ENCODE measurements around the gene NPC1L1. TPM values are rescaled to one million over a fixed set of nuclear protein-coding genes. Genes with fewer than 3 reads are reported as not detected.
"Not testable (repeated sequence)": the region's sequence is repeated elsewhere in the genome, so short reads cannot be mapped to it uniquely, and the experiment has no call there.

The NPC1L1 gene
- total RNA-seq, 2 donors from 2014 or later, result 0.52 TPM; not detected in 1

GRCh38 chr7:44561481-44561880 lies 20.4 kb upstream of the NPC1L1 start:
- WGBS, 2 donors, result 67 to 83% methylated on average over 6 of the region's 6 CpGs
- Histone ChIP-seq H3K27ac (no peak overlapping the region), H3K4me3 (no peak overlapping the region), H3K9me3 (no peaks in the 10 kb centered on the region), H3K4me1 (peaks cover 7% of the 10 kb centered on the region), H3K36me3 (replicated peaks in 1 of 2; ENCODE audit: insufficient read depth in 1 of 2, low read depth in 2 of 2) (peaks cover 0 to 3% of the 10 kb centered on the region in 2 donors), H3K27me3 (no peaks in the 10 kb centered on the region)
- TF ChIP-seq POLR2A (IDR thresholded peaks at IDR 0.05), result no peak
- TF ChIP-seq CTCF (IDR thresholded peaks at IDR 0.05), result no peak
- ATAC-seq, result no peak
- intact Hi-C loops (cut with DNase I), result loop anchor here (10.0 kb wide), 1 partner anchor 327 kb away; no protein-coding TSS in a partner anchor
- DNase-seq, result no peak

- Histone ChIP-seq H3K27ac (no peak overlapping the region), H3K36me3 (replicated peaks in 1 of 2; ENCODE audit: insufficient read depth in 1 of 2, low read depth in 2 of 2) (no peaks in the 10 kb centered on the region), H3K4me1 (peaks cover 7% of the 10 kb centered on the region), H3K27me3 (no peaks in the 10 kb centered on the region), H3K4me3 (no peak overlapping the region), H3K9me3 (no peaks in the 10 kb centered on the region)
- TF ChIP-seq POLR2A (IDR thresholded peaks at IDR 0.05) (no peak), CTCF (IDR thresholded peaks at IDR 0.05) (no peak)
- WGBS, 2 donors, result 69 to 85% methylated on average over 4 of the region's 4 CpGs
- intact Hi-C loops (cut with DNase I), result no loop called here
- ATAC-seq (no peak), DNase-seq (no peak)
Observed at GRCh38 chr7:44559485-44559884, 18.4 kb upstream of the NPC1L1 start.

GRCh38 chr7:44557485-44557884 lies 16.4 kb upstream of the NPC1L1 start:
- H3K4me3 ChIP-seq, result no peak overlapping the region
- H3K36me3 ChIP-seq (replicated peaks in 1 of 2; ENCODE audit: insufficient read depth in 1 of 2, low read depth in 2 of 2), result no peaks in the 10 kb centered on the region
- DNase-seq (no peak), ATAC-seq (no peak)
- no peak overlapping the region for H3K27ac ChIP-seq
- no peaks in the 10 kb centered on the region for H3K9me3 ChIP-seq
- H3K27me3 ChIP-seq, result no peaks in the 10 kb centered on the region
- 63 to 70% methylated on average over 2 of the region's 2 CpGs for WGBS, 2 donors
- TF ChIP-seq CTCF (IDR thresholded peaks at IDR 0.05) (no peak), POLR2A (IDR thresholded peaks at IDR 0.05) (no peak)
- intact Hi-C loops (cut with DNase I), result no loop called here
- H3K4me1 ChIP-seq, result peaks cover 6% of the 10 kb centered on the region

GRCh38 chr7:44555350-44555749 lies 14.2 kb upstream of the NPC1L1 start:
- Histone ChIP-seq H3K4me1 (no peaks in the 10 kb centered on the region), H3K4me3 (no peak overlapping the region), H3K27me3 (no peaks in the 10 kb centered on the region), H3K9me3 (no peaks in the 10 kb centered on the region), H3K27ac (no peak overlapping the region), H3K36me3 (replicated peaks in 1 of 2; ENCODE audit: insufficient read depth in 1 of 2, low read depth in 2 of 2) (no peaks in the 10 kb centered on the region)
- 42 to 45% methylated on average over 2 of the region's 2 CpGs for WGBS, 2 donors
- intact Hi-C loops (cut with DNase I), result no loop called here
- TF ChIP-seq CTCF (IDR thresholded peaks at IDR 0.05), result no peak
- no peak for TF ChIP-seq POLR2A (IDR thresholded peaks at IDR 0.05)
- ATAC-seq (no peak), DNase-seq (no peak)

- H3K9me3 ChIP-seq; H3K36me3 ChIP-seq (replicated peaks in 1 of 2; ENCODE audit: insufficient read depth in 1 of 2, low read depth in 2 of 2); H3K27ac ChIP-seq; H3K4me3 ChIP-seq; intact Hi-C loops (cut with DNase I); DNase-seq; H3K27me3 ChIP-seq; H3K4me1 ChIP-seq; ATAC-seq: not testable (repeated sequence)
- WGBS, 2 donors, result 48 to 56% methylated on average over 3 of the region's 3 CpGs
Observed at GRCh38 chr7:44552473-44553005, 11.4 kb upstream of the NPC1L1 start.
